GM19324 (cell line): Measurements from ENCODE around the gene CSF1.
"Not testable (repeated sequence)": the region's sequence is repeated elsewhere in the genome, so short reads cannot be mapped to it uniquely, and the experiment has no call there.

Experiments
- ATAC-seq: cut with Tn5 transposase; IDR thresholded peaks from one replicate; pipeline ENCODE4 v1.9.1; 2021; ENCODE audit warnings: mild to moderate bottlenecking, moderate library complexity; ENCODE audit not compliant: unreplicated experiment, low FRiP score

Gene CSF1

DNA sequence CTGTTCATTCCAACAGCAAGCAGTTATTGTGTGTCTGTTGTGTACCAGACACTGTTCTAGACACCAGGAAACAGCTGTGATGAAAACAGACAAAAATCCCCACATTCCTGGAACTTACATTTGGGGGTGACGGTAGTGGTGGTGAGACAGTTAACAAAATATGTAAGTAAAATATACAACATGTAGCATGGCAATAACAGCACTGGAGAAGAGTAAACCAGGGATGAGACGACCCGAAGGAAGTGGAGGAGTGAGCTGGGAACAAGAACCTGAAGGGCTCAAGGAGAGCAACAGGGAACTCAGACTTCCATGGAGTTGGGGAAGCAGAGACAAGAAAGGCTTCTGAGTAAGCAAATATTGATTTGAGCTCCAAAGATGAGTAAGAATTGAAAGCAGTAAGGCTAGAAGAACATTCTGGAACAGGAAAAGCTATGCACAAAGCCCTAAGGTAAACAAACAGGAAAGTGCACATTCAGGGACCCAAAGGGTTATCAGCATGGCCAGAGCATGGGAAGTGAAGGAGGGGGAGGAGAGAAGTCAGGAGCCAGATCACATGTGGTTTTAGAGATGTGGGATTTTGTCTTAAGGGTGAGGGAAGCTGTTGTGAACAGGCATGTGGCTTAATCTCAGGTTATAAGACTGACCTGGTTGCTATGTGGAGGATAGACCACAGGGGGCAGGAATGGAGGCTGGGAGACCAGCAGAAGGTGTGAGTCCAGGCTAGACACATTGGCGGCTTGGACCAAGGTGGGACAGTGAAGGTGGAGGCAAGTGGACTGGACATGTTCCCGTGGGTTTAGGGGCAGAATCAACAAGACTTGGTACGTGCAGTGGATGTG lies 7.3 kb downstream of the CSF1 start:
- ATAC-seq: no peak

DNA sequence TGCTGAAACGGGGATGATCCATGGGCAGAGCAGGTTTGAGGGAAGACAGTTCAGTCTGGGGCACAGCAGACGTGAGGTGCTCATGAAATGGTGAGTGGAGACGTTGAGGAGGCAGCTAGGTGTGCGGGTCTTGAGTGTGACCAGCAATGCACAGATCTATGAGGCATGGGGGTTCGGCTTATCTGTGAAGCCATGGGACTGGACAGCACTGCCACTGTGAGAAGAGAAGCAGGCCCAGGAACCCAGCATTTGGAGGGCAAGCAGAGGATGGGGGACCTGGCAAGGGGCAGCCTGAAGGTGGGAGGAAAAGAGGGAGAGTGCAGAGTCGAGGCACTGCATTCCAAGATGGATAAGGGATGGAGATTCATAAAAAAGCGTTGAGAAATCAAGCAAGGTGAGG lies 8.0 kb downstream of the CSF1 start:
- ATAC-seq: no peak

GRCh38 chr1:109919303-109919702 lies 8.7 kb downstream of the CSF1 start:
- ATAC-seq: no peak

DNA sequence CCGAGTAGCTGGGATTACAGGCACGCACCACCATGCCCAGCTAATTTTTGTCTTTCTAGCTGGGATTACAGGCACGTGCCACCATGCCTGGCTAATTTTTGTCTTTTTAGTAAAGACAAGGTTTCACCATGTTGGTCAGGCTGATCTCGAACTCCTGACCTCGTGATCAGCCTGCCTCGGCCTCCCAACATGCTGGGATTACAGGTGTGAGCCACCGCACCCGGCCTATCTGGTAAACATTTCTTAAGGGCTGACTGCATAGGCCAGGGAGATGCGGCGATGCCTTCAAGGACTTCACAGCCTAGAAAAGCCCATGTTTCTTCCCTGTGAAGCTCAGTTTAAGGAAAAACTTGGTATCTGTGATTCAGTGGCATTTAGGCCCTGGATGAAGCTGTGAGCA lies 9.7 kb downstream of the CSF1 start:
- ATAC-seq: not testable (repeated sequence)

DNA sequence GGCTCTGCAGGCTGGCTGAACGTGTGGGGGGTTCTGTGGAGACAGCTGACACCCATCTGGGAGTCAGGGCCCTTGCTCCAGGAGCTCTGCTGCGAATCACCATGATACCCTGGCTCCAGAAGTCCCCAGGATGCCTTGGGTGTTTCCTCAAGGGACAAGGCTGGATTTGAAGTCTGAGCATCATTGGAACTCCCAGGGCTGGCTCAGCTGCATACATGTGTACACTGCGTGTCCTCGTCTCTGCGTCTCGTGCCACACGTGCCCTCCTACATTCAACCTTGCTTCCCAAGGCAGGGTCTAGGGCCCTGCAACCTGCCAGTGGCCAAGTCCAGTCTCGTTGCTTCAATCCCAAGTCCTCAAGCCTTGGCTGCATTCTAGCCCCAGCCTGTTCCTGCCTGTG lies 11.7 kb downstream of the CSF1 start:
- no peak for ATAC-seq

GRCh38 chr1:109923131-109923945 lies 12.7 kb downstream of the CSF1 start:
- ATAC-seq: no peak

DNA sequence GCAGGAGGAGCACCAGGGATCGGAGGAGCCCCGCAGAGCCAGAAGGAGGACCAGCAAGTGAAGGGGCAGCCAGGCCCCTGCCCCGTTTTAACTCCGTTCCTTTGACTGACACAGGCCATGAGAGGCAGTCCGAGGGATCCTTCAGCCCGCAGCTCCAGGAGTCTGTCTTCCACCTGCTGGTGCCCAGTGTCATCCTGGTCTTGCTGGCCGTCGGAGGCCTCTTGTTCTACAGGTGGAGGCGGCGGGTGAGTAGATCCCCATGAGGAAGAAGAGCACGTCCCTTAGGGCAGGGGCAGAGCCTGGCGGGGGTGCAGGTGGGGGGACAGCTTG lies 13.3 kb downstream of the CSF1 start:
- ATAC-seq: no peak

GRCh38 chr1:109924316-109924715 lies 13.7 kb downstream of the CSF1 start:
- no peak for ATAC-seq

GRCh38 chr1:109925159-109925990 lies 14.7 kb downstream of the CSF1 start:
- ATAC-seq: no peak

DNA sequence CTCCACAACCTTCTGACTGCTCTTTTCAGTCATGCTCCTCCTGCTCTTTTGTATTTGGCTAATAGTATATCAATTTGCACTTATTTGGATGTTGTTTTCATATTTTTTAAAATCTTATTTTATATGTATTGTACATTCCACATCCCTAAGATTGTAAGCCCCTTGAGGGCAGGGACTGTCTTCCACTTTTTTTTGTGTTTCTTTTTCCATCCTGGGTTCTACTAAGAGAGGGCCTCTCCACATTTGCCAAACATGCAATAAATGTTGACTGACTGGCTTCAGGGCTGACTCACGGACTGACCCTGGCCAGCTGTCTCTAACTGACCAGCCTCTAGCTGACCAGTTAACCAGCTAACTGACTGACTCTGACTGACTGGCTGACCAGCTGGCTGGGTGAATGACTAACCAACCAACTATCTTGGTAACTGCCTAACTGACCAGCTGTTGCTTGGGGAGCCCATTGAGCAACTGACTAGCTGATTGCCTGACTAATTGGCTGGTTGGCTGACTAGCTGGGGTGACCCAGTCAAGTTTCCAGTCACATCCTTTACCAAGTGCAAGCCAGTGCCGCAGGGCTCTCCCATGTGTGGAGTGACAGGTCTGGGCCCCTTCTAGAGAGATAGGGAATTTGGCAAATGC lies 16.1 kb downstream of the CSF1 start:
- ATAC-seq: no peak

DNA sequence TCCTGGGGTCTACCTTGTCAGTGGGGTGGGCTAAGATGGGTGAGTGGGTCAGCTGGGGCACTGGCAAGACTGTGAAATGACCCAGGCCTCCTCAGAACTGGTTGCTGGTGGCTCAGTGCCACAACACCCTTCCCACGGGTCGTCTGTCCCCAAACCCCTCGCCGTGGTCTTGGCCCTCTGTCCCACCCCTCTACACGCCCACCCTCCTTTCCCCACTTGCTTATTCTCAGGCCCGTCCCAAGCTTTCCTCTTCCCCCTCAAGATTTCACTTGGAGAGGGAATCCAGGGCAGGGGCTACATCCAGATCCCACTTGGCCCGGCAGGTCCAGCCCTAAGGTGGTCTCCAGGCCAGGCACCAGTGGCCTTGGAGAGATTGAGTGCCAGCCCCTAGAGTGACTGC lies 16.7 kb downstream of the CSF1 start:
- no peak for ATAC-seq

DNA sequence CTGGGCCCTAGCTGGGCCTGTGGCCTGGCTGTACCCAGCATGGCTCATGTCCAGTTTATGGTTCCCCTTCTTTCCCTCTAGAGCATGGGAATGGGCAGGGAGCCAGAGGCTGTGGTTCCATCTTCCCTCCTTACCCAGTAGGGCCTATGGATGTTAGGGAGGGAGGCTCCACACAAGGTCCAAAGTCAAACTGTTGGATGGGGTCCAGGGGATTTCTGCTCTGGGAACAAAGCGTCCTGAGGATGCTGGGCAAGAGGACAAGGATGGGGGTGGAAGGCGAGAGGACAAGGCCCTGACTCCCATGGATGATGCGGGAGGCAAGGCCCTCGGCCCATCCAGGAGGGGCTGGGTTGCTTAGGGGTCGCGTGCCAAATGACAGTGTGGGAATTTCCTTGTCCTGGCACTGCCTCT lies 17.3 kb downstream of the CSF1 start:
- no peak for ATAC-seq

DNA sequence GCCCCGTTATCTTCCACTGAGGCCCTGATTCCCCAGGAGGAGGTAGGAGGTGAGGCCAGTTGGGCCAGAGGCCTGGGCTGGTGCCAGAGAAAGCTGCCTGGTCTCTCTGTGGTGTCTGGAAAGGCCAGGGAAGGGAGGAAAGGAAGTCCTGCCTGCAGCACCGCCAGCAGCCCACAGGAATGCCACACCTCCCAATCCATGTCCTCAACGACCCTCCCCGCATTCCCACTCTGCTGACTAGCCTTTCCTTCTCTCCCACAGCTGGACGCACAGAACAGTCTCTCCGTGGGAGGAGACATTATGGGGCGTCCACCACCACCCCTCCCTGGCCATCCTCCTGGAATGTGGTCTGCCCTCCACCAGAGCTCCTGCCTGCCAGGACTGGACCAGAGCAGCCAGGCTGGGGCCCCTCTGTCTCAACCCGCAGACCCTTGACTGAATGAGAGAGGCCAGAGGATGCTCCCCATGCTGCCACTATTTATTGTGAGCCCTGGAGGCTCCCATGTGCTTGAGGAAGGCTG lies 18.0 kb downstream of the CSF1 start:
- no peak for ATAC-seq

DNA sequence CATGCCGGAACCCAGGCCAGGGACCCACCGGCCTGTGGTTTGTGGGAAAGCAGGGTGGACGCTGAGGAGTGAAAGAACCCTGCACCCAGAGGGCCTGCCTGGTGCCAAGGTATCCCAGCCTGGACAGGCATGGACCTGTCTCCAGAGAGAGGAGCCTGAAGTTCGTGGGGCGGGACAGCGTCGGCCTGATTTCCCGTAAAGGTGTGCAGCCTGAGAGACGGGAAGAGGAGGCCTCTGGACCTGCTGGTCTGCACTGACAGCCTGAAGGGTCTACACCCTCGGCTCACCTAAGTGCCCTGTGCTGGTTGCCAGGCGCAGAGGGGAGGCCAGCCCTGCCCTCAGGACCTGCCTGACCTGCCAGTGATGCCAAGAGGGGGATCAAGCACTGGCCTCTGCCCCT lies 18.5 kb downstream of the CSF1 start:
- no peak for ATAC-seq

DNA sequence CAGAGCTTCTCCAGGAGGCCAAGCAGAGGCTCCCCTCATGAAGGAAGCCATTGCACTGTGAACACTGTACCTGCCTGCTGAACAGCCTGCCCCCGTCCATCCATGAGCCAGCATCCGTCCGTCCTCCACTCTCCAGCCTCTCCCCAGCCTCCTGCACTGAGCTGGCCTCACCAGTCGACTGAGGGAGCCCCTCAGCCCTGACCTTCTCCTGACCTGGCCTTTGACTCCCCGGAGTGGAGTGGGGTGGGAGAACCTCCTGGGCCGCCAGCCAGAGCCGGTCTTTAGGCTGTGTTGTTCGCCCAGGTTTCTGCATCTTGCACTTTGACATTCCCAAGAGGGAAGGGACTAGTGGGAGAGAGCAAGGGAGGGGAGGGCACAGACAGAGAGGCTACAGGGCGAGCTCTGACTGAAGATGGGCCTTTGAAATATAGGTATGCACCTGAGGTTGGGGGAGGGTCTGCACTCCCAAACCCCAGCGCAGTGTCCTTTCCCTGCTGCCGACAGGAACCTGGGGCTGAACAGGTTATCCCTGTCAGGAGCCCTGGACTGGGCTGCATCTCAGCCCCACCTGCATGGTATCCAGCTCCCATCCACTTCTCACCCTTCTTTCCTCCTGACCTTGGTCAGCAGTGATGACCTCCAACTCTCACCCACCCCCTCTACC lies 19.1 kb downstream of the CSF1 start:
- no peak for ATAC-seq

DNA sequence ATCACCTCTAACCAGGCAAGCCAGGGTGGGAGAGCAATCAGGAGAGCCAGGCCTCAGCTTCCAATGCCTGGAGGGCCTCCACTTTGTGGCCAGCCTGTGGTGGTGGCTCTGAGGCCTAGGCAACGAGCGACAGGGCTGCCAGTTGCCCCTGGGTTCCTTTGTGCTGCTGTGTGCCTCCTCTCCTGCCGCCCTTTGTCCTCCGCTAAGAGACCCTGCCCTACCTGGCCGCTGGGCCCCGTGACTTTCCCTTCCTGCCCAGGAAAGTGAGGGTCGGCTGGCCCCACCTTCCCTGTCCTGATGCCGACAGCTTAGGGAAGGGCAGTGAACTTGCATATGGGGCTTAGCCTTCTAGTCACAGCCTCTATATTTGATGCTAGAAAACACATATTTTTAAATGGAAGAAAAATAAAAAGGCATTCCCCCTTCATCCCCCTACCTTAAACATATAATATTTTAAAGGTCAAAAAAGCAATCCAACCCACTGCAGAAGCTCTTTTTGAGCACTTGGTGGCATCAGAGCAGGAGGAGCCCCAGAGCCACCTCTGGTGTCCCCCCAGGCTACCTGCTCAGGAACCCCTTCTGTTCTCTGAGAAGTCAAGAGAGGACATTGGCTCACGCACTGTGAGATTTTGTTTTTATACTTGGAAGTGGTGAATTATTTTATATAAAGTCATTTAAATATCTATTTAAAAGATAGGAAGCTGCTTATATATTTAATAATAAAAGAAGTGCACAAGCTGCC lies 19.8 kb downstream of the CSF1 start:
- ATAC-seq: no peak

DNA sequence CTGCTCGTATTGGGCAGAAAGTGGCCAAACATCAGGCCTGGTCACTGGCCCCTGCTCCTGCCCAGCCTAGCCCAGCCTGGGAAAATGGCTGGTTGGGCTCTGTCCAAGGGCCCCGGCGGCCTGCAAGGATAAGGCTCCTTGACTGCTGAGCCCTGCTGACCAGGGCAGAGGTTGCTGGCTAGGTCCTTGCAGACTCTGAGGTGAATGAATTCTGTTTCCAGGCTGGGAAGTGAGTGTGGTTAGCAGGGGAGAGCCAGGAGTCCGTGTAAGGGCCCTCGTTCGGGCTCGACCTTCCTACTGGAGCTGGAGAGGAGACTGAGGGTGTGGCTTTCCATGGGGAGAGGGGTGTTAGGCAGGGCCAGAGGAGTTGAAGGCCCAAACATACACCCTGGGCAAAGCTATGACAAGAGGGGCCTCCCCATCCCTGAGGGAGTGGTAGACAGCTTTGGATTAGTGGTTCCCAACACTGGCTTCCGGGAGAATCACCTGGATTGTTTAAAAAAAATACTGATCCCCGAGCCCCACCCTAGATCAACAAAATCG lies 20.6 kb downstream of the CSF1 start:
- no peak for ATAC-seq

DNA sequence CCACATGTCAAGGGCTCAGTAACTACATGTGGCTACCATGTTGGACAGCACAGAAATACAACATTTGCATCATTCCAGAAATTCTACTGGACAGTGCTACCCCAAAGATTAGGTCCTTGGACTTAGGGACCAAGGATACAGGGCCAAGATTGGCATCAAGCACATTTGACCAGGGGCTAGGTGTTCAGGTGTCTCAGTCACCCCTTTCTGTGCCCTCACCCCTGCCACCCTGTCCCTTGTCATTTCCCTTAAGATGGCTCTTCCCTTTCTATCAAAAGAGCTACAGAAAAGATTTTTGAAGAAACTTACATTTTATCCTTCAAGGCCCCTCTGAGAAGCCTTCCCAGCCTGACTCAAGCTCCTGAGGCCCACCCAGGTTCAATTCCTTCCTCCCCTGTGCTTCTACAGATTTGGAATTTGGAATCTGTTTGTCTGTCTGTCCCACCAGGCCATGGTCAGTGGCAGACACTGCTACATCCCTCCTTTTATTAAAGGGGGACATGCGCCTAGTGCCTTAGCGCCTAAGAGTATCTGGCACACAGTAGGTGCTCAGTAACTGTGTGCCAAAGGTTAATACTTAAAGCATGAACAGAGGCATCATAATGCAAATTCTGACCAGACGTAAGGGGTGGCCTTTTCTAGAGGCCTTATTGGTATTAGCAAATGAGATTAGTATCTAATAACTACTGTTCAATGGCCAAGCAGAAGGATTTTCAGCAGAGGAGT lies 21.4 kb downstream of the CSF1 start:
- ATAC-seq: no peak
